Tibial artery (tissue), 4 donors: ENCODE results near the gene TOLLIP.

Experiments
- DNase-seq, 2 donors: peaks; one replicate each; pipeline ENCODE4 v3.0.0-alpha.2; 2019
- H3K27ac ChIP-seq, 2 donors: fragments of 200-600 bp; sonication (generic) in 1 of 2; 1 replicate in 1 of 2; 2 replicates in 1 of 2; pipeline ENCODE4 v1.5.1; 2018 to 2019; ENCODE audit warnings: mild to moderate bottlenecking in 1 of 2
- H3K27me3 ChIP-seq, 2 donors: fragments of 200-600 bp; sonication (generic) in 1 of 2; one replicate each; pipeline versions ENCODE4 v1.5.1 to v1.6.0; 2016 to 2019
- H3K36me3 ChIP-seq, 3 donors: fragments of 200-600 bp; sonication (generic) in 2 of 3; one replicate each; pipeline ENCODE4 v1.5.1; 2016 to 2019; ENCODE audit warnings: mild to moderate bottlenecking in 2 of 3
- H3K4me1 ChIP-seq, 4 donors: fragments of 200-600 bp; sonication (generic) in 2 of 4; 1 replicate in 3 of 4; 2 replicates in 1 of 4; pipeline ENCODE4 v1.5.1; 2016 to 2019
- H3K4me3 ChIP-seq, 2 donors: fragments of 200-600 bp; sonication (generic) in 1 of 2; 1 replicate in 1 of 2; 2 replicates in 1 of 2; pipeline ENCODE4 v1.5.1; 2018 to 2019; ENCODE audit warnings: mild to moderate bottlenecking in 2 of 2
- H3K9me3 ChIP-seq, 3 donors: fragments of 200-600 bp; sonication (generic) in 1 of 3; one replicate each; pipeline ENCODE4 v1.5.1; 2016 to 2019
- intact Hi-C: fragments of 100-400 bp; cut with DNase I; formaldehyde crosslinking; loops from one replicate; pipeline ENCODE4 v1.15.0; 2023; ENCODE audit warnings: low total_unique reads
- TF ChIP-seq, protein P1 (sequence below), 2 experiments: fragments of 200-600 bp in 1 of 2; fragments of 450-650 bp in 1 of 2; IDR thresholded peaks; one replicate each; pipeline ENCODE4 v1.5.1; 2017 to 2019; ENCODE audit warnings: antibody characterized with exemption in 2 of 2, mild to moderate bottlenecking in 1 of 2, moderate library complexity in 1 of 2

Gene TOLLIP

DNA sequence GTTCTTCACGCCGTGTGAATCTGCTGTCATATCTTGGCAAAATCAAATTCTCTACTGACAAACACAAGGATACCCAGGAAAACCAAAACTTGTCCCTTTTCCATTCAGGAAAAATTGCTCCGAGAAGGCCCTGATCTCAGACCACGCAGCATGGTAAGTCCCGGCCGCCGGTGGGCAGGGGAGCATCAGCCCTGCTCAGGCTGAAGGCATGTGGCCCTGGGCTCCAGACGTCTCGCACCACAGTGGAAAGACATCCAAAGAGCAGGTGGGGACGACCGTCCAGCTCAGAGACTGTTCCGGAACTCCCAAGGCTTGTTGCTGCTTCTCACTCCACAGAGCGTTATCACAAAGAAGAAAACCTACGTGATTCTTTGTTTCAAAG is 29.8 kb downstream of the TOLLIP start:
- no peak for DNase-seq
- H3K27me3 ChIP-seq, result no peaks in the 10 kb centered on the region
- no peaks in the 10 kb centered on the region for H3K9me3 ChIP-seq
- H3K27ac ChIP-seq, result no peak overlapping the region
- no peak overlapping the region for H3K4me3 ChIP-seq
- intact Hi-C loops, result loop anchor here (10.0 kb wide), 1 partner anchor 245 kb away; no protein-coding TSS in a partner anchor
- H3K36me3 ChIP-seq, result peaks cover 47 to 94% (median 89%) of the 10 kb centered on the region in 3 donors
- no peaks in the 10 kb centered on the region for H3K4me1 ChIP-seq
- TF ChIP-seq, protein P1, sequence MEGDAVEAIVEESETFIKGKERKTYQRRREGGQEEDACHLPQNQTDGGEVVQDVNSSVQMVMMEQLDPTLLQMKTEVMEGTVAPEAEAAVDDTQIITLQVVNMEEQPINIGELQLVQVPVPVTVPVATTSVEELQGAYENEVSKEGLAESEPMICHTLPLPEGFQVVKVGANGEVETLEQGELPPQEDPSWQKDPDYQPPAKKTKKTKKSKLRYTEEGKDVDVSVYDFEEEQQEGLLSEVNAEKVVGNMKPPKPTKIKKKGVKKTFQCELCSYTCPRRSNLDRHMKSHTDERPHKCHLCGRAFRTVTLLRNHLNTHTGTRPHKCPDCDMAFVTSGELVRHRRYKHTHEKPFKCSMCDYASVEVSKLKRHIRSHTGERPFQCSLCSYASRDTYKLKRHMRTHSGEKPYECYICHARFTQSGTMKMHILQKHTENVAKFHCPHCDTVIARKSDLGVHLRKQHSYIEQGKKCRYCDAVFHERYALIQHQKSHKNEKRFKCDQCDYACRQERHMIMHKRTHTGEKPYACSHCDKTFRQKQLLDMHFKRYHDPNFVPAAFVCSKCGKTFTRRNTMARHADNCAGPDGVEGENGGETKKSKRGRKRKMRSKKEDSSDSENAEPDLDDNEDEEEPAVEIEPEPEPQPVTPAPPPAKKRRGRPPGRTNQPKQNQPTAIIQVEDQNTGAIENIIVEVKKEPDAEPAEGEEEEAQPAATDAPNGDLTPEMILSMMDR (IDR thresholded peaks at IDR 0.05), result no peak

DNA sequence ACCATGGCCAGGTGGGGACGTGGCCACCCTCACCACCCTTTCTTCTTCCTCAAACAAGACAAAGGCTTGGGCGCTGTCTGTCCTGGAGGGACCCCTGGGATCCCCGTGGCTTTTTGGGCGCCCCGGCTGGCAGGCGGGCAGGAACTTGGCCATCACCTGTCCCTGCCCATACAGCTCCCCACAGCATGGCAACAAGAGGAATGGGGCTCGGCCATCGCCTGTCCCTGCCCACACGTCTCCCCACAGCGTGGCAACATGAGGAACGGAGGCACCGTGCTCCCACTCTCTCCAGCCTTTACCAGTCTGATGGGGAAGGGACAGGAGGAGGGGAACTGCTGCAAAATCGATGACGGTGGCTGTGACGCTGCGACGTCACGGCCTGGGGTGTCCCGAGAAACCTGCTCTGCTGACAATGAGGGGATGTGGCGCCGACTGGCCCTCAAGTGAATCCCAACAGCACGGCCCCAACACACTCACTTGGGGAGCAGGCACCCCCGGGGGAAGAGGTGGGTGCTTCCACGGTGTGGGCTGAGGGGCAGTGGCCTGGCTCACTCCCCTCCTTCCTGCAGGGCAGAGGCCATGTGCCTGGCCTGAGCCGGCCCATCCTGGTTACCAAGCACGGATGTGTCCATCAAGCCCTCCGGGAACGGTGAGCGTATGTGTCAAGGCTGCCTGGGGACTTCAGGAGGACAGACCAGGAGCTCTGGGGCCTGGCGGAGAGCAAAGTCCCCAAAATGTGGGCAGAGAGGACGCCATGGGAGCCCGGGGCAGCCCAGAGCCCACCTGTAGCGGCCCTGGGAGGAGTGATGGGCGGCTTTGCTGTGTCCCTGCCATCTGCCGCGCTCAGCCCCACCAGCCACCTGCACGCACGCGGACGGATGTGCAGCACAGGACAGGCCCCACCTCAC is 30.4 kb downstream of the TOLLIP start:
- intact Hi-C loops, result loop anchor here (10.0 kb wide), 1 partner anchor 246 kb away; no protein-coding TSS in a partner anchor

DNA sequence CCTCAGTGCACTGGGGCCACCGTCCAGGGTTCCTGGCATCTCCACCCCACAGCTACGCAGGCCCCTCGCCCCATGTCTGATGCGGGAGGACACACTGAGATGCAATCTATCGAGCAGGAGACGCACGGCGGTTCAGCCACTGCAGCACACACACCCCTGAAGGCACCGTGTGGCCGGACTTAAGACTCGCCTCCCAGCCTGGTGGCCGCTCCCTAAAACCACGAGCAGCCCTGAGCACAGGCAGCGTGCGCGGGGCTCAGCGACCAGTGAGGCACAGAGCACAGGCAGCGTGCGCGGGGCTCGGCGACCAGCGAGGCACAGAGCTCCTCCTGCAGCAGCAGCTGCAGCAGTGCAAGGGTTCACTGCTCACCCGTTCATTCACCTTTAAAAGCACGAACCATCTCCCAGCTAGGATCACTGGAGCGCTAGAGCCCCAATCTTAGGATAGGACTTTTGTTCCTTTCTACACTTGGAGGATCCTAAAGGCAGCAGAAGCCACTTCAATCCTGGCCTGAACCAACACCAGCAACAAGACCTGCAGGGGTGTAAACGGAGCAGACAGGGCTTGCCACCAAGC is 31.4 kb downstream of the TOLLIP start:
- no peak for DNase-seq
- H3K9me3 ChIP-seq, result no peaks in the 10 kb centered on the region
- no peaks in the 10 kb centered on the region for H3K4me1 ChIP-seq
- H3K27ac ChIP-seq, result no peak overlapping the region
- no peaks in the 10 kb centered on the region for H3K27me3 ChIP-seq
- intact Hi-C loops, result loop anchor here (10.0 kb wide), 1 partner anchor 247 kb away; no protein-coding TSS in a partner anchor
- peaks cover 47 to 88% (median 83%) of the 10 kb centered on the region in 3 donors for H3K36me3 ChIP-seq
- TF ChIP-seq, protein P1 (IDR thresholded peaks at IDR 0.05), result no peak
- H3K4me3 ChIP-seq, result no peak overlapping the region

More for the DNA sequence above, 30.4 kb downstream of the TOLLIP start:
- no peaks in the 10 kb centered on the region for H3K4me1 ChIP-seq
- H3K36me3 ChIP-seq, result peaks cover 47 to 91% (median 88%) of the 10 kb centered on the region in 3 donors
- H3K4me3 ChIP-seq, result no peak overlapping the region
- no peak for DNase-seq
- H3K27me3 ChIP-seq, result no peaks in the 10 kb centered on the region
- H3K27ac ChIP-seq, result no peak overlapping the region
- H3K9me3 ChIP-seq, result no peaks in the 10 kb centered on the region
- TF ChIP-seq, protein P1 (IDR thresholded peaks at IDR 0.05), result no peak

DNA sequence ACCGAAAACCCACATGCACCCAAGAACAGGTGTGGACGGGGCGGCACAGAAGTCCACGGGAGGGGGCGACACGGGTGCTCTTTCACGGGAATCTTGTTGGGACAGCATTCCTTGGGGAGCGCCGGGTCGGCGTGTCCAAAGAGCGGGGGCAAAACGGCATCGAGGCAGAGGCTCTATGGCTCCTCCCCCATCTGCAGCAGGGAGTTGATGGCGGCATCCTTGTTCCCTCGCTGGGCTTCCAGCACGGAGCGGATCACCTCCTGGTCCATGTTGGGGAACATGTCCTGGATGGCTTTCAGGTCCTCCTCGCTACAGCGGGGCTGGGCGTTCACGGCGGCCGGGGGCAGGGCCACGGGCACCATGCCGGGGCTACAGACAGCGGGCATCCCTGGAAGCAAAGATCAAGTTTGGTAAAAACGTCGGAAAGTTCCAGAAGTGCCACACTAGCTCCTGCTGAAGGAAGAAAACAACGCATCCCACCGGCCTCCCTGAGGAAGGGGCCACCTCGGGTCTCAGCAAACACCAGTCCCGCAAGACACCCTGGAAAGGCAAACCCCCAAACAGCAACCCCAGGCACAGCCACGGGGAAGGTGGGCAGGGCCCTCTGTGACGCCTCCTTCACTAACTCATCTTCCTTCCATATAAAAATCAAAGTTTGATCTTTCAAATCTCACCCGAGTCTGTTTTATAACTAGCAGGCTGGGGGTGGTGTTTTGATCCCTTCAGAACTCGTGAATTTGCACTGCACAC is 32.4 kb downstream of the TOLLIP start:
- Histone ChIP-seq H3K27me3 (no peaks in the 10 kb centered on the region), H3K9me3 (no peaks in the 10 kb centered on the region), H3K36me3 (peaks cover 46 to 91% (median 86%) of the 10 kb centered on the region in 3 donors), H3K27ac (no peak overlapping the region), H3K4me1 (no peaks in the 10 kb centered on the region), H3K4me3 (no peak overlapping the region)
- intact Hi-C loops, result loop anchor here (10.0 kb wide), 1 partner anchor 248 kb away; no protein-coding TSS in a partner anchor
- TF ChIP-seq, protein P1 (IDR thresholded peaks at IDR 0.05), result no peak
- no peak for DNase-seq

DNA sequence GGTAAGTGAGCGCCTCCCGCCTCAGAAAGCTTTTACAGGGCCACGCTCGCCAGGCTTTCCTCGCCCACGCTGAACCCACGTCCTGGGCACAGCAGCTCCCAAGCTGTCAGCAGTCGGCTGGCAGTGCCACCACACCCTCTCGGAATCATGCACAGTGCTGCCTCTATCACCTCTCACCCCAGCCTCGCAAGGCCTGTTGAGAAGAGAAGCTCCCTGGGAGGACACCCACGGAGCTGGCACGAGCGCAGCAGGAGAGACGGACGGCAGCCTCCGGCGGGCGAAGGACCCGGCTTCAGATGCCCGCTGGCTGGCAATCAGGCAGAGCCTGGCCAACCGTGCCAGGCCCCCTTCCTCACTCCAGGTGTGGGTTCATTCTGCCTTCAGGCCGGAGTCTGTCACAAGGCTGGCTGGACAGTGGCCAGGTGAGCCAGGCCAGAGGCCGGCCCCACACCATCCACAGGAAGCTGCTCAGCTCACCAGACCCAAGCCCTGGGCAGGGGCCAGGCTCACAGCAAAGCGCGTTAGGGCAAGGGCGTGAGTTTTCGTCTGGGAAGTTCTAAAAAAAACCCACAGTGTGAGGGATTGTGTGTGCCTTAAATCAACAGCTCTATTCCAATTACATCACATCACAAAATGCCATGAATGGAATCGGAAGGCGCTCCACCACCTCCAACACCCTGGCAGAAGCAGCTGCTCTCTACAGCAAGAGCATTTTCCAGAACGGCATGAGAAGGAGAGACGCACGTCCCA is 33.2 kb downstream of the TOLLIP start:
- Histone ChIP-seq H3K27me3 (no peaks in the 10 kb centered on the region), H3K9me3 (no peaks in the 10 kb centered on the region), H3K4me1 (no peaks in the 10 kb centered on the region), H3K27ac (no peak overlapping the region), H3K36me3 (peaks cover 39 to 85% (median 78%) of the 10 kb centered on the region in 3 donors), H3K4me3 (no peak overlapping the region)
- TF ChIP-seq, protein P1 (IDR thresholded peaks at IDR 0.05), result no peak
- intact Hi-C loops, result loop anchor here (10.0 kb wide), 1 partner anchor 249 kb away; no protein-coding TSS in a partner anchor
- no peak for DNase-seq
